H9 (cell line): ENCODE data around the gene PAX6. TPM values are rescaled to one million over a fixed set of nuclear protein-coding genes. Genes with fewer than 3 reads are reported as not detected.

ENCODE experiments used
- DNase-seq: peaks from one replicate; pipeline ENCODE4 v3.0.0-alpha.2; 2017
- H2AFZ ChIP-seq: one replicate; pipeline ENCODE4 v1.6.1; 2013; ENCODE audit warnings: mild to moderate bottlenecking, low read length, control low read depth, moderate library complexity
- H2AK5ac ChIP-seq: 2 replicates; pipeline ENCODE4 v1.6.1; 2013; ENCODE audit warnings: low read length, control low read depth, mixed read lengths; ENCODE audit not compliant: insufficient read length
- H2BK120ac ChIP-seq: one replicate; pipeline ENCODE4 v1.6.1; 2013; ENCODE audit warnings: low read depth, mild to moderate bottlenecking, low read length, control low read depth, inconsistent platforms; ENCODE audit not compliant: poor library complexity, severe bottlenecking
- H2BK12ac ChIP-seq: 2 replicates; pipeline ENCODE4 v1.6.1; 2013; ENCODE audit warnings: low read length, control low read depth, mixed read lengths, low read depth; ENCODE audit not compliant: insufficient read length
- H2BK15ac ChIP-seq: 2 replicates; pipeline ENCODE4 v1.6.1; 2013; ENCODE audit warnings: low read depth, low read length, control low read depth
- H2BK20ac ChIP-seq: one replicate; pipeline ENCODE4 v1.6.1; 2013; ENCODE audit warnings: low read depth, mild to moderate bottlenecking, low read length, control low read depth, inconsistent platforms; ENCODE audit not compliant: poor library complexity, severe bottlenecking
- H2BK5ac ChIP-seq: 2 replicates; pipeline ENCODE4 v1.6.1; 2013; ENCODE audit warnings: low read length, control low read depth, mixed read lengths; ENCODE audit not compliant: insufficient read length
- H3K14ac ChIP-seq: 2 replicates; pipeline ENCODE4 v1.6.1; 2013; ENCODE audit warnings: low read length, control low read depth; ENCODE audit not compliant: insufficient read depth
- H3K18ac ChIP-seq: 2 replicates; pipeline ENCODE4 v1.6.1; 2013; ENCODE audit warnings: low read depth, mild to moderate bottlenecking, mixed read lengths, low read length, control low read depth; ENCODE audit not compliant: insufficient read length
- H3K23ac ChIP-seq: 2 replicates; pipeline ENCODE4 v1.6.1; 2013; ENCODE audit warnings: low read length, control low read depth, mixed read lengths, low read depth; ENCODE audit not compliant: insufficient read length
- H3K23me2 ChIP-seq: 2 replicates; pipeline ENCODE4 v1.6.1; 2013; ENCODE audit warnings: low read depth, mild to moderate bottlenecking, mixed read lengths, low read length, control low read depth; ENCODE audit not compliant: insufficient read length, poor library complexity, severe bottlenecking
- H3K27ac ChIP-seq: 2 replicates; pipeline ENCODE4 v1.5.1; 2013; ENCODE audit warnings: low read length, control low read depth, mixed read lengths, low read depth; ENCODE audit not compliant: insufficient read length
- H3K27me3 ChIP-seq: 2 replicates; pipeline ENCODE4 v1.6.1; 2013; ENCODE audit warnings: low read length, control low read depth, inconsistent platforms; ENCODE audit not compliant: insufficient read depth
- H3K4ac ChIP-seq: 2 replicates; pipeline ENCODE4 v1.6.1; 2013; ENCODE audit warnings: low read depth, mild to moderate bottlenecking, control low read depth, inconsistent platforms, low read length, moderate library complexity
- H3K4me1 ChIP-seq: 2 replicates; pipeline ENCODE4 v1.6.1; 2013; ENCODE audit warnings: low read length, control low read depth, inconsistent platforms; ENCODE audit not compliant: insufficient read depth
- H3K4me2 ChIP-seq: 2 replicates; pipeline ENCODE4 v1.6.1; 2013; ENCODE audit warnings: low read length, control low read depth, mixed read lengths; ENCODE audit not compliant: insufficient read length, insufficient read depth
- H3K56ac ChIP-seq: 2 replicates; pipeline ENCODE4 v1.6.1; 2013; ENCODE audit warnings: low read depth, mild to moderate bottlenecking, mixed read lengths, low read length, control low read depth; ENCODE audit not compliant: insufficient read length
- H3K79me1 ChIP-seq: 2 replicates; pipeline ENCODE4 v1.6.1; 2013; ENCODE audit warnings: low read depth, mild to moderate bottlenecking, moderate library complexity, low read length, control low read depth, inconsistent platforms; ENCODE audit not compliant: insufficient read depth, poor library complexity, severe bottlenecking
- H3K79me2 ChIP-seq: 2 replicates; pipeline ENCODE4 v1.6.1; 2013; ENCODE audit warnings: low read length, control low read depth, inconsistent platforms; ENCODE audit not compliant: insufficient read depth
- H3K9ac ChIP-seq: 2 replicates; pipeline ENCODE4 v1.6.1; 2013; ENCODE audit warnings: low read length, control low read depth, mixed read lengths; ENCODE audit not compliant: insufficient read length; ENCODE audit errors: extremely low read depth
- H3K9me3 ChIP-seq: one replicate; pipeline ENCODE4 v1.6.1; 2013; ENCODE audit warnings: low read depth, low read length, inconsistent platforms; ENCODE audit not compliant: control insufficient read depth
- H3T11ph ChIP-seq: one replicate; pipeline ENCODE4 v1.6.1; 2013; ENCODE audit warnings: mild to moderate bottlenecking, low read length, control low read depth, inconsistent platforms
- H4K20me1 ChIP-seq: one replicate; pipeline ENCODE4 v1.6.1; 2013; ENCODE audit not compliant: control insufficient read depth, insufficient read length, insufficient read depth
- H4K5ac ChIP-seq: 2 replicates; pipeline ENCODE4 v1.6.1; 2013; ENCODE audit warnings: low read depth, mild to moderate bottlenecking, mixed read lengths, low read length, control low read depth; ENCODE audit not compliant: insufficient read length
- H4K8ac ChIP-seq: replicated peaks from 2 replicates; pipeline ENCODE4 v1.6.1; 2013; ENCODE audit warnings: low read length, control low read depth, mixed read lengths, low read depth; ENCODE audit not compliant: insufficient read length
- H4K91ac ChIP-seq: 2 replicates; pipeline ENCODE4 v1.6.1; 2013; ENCODE audit warnings: low read depth, mild to moderate bottlenecking, moderate library complexity, mixed read lengths, low read length, control low read depth; ENCODE audit not compliant: insufficient read length
- H3K27ac Mint-ChIP-seq, 3 experiments: 2 replicates in 2 of 3; 3 replicates in 1 of 3; pipeline ENCODE4 v1.8.0; 2020 to 2021; ENCODE audit warnings: mixed read lengths in 3 of 3, mild to moderate bottlenecking in 1 of 3, moderate library complexity in 1 of 3
- H3K27me3 Mint-ChIP-seq: 2 replicates; pipeline ENCODE4 v1.8.0; 2021; ENCODE audit warnings: low read depth, mild to moderate bottlenecking, moderate library complexity, mixed read lengths
- H3K36me3 Mint-ChIP-seq, 3 experiments: 2 replicates in 2 of 3; 3 replicates in 1 of 3; pipeline ENCODE4 v1.8.0; 2020 to 2021; ENCODE audit warnings: low read depth in 3 of 3, mixed read lengths in 3 of 3; ENCODE audit not compliant: insufficient read depth in 1 of 3
- H3K4me1 Mint-ChIP-seq, 2 experiments: 2 replicates each; pipeline ENCODE4 v1.8.0; 2020; ENCODE audit warnings: mixed read lengths in 2 of 2
- H3K4me3 Mint-ChIP-seq, 2 experiments: 2 replicates in 1 of 2; 3 replicates in 1 of 2; pipeline ENCODE4 v1.8.0; 2020 to 2021; ENCODE audit warnings: mild to moderate bottlenecking in 2 of 2, mixed read lengths in 2 of 2, moderate library complexity in 1 of 2
- H3K9me3 Mint-ChIP-seq, 2 experiments: 2 replicates in 1 of 2; 3 replicates in 1 of 2; pipeline ENCODE4 v1.8.0; 2020; ENCODE audit warnings: mild to moderate bottlenecking in 2 of 2, mixed read lengths in 2 of 2, moderate library complexity in 1 of 2
- WGBS: extraction: QIAGEN DNeasy Blood & Tissue Kit; methylation state at CpG from one replicate; pipeline ENCODE4 v1.1.7; 2013; ENCODE audit warnings: missing lambda C conversion rate, low lambda C conversion rate, mixed read lengths; ENCODE audit not compliant: insufficient read length; ENCODE audit errors: extremely low coverage; 5-methylcytosine and 5-hydroxymethylcytosine counted together
- total RNA-seq: library from RNA; stranded (reverse); gene quantifications from 2 replicates; pipeline ENCODE4 v1.2.1, GENCODE V29; 2021
- TF ChIP-seq, protein P1 (sequence below): fragments of 200-600 bp; sonication (generic); conservative IDR thresholded peaks from 3 replicates; pipeline ENCODE4 v1.8.0; 2021; ENCODE audit warnings: antibody characterized with exemption, mild to moderate bottlenecking

Gene PAX6
- total RNA-seq, 1 experiment from 2014 or later, result not detected

DNA sequence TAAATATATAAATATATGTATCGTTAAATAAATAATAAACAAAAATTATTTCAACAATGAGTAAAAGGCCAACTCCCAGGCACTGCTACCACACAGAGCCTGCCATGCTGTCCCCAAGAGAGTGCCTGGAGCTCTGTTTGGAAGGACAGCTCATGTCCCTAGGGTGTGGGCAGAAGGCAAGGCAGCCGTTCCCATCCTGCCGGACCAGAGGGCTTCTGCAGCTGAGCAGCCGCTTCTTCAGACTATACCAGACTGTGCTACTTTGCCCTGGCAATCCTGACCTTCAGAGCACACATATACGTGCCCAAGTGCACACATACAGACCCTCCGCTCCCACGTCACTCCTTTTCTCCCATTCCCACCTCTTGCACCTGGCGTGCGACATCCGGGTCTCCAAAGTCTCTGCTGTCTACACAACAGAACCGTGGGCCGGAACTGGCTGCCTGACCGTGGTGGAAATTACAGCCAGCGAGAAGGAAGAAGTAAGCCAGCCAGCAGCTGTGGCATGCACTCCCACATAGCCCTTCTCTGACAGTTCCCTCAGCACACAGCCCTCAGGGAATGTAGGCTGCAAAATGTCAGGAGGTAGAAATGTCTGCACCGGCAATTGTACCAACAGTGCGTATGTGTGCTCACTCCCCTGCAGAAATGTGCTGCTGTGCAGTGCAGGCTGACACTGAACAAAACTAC, 24.0 kb downstream of the PAX6 start:
- WGBS, result no CpG with 5 or more reads among the region's 16 CpGs

More for the DNA sequence above, 24.0 kb downstream of the PAX6 start:
- Histone ChIP-seq H2BK20ac (no peak overlapping the region), H3K27me3 (no peaks in the 10 kb centered on the region), H3K14ac (no peak overlapping the region; the same call in 1 of the 2 replicates), H3K9me3 (no peaks in the 10 kb centered on the region), H4K5ac (no peak overlapping the region), H3K79me2 (no peaks in the 10 kb centered on the region), H3K18ac (no peak overlapping the region), H2AFZ (no peak overlapping the region), H4K8ac (no peak overlapping the region), H2BK120ac (no peak overlapping the region), H2BK15ac (no peak overlapping the region), H2BK12ac (no peak overlapping the region), H3K4ac (no peak overlapping the region), H3K27ac (no peak overlapping the region), H3T11ph (no peak overlapping the region), H3K9ac (no peak overlapping the region), H3K56ac (no peak overlapping the region), H4K91ac (no peak overlapping the region), H2BK5ac (no peak overlapping the region), H3K23me2 (no peaks in the 10 kb centered on the region), H3K79me1 (no peaks in the 10 kb centered on the region), H2AK5ac (no peak overlapping the region), H3K4me2 (no peak overlapping the region), H3K23ac (no peak overlapping the region), H3K4me1 (no peaks in the 10 kb centered on the region), H4K20me1 (peaks cover 3% of the 10 kb centered on the region)
- TF ChIP-seq, protein P1, sequence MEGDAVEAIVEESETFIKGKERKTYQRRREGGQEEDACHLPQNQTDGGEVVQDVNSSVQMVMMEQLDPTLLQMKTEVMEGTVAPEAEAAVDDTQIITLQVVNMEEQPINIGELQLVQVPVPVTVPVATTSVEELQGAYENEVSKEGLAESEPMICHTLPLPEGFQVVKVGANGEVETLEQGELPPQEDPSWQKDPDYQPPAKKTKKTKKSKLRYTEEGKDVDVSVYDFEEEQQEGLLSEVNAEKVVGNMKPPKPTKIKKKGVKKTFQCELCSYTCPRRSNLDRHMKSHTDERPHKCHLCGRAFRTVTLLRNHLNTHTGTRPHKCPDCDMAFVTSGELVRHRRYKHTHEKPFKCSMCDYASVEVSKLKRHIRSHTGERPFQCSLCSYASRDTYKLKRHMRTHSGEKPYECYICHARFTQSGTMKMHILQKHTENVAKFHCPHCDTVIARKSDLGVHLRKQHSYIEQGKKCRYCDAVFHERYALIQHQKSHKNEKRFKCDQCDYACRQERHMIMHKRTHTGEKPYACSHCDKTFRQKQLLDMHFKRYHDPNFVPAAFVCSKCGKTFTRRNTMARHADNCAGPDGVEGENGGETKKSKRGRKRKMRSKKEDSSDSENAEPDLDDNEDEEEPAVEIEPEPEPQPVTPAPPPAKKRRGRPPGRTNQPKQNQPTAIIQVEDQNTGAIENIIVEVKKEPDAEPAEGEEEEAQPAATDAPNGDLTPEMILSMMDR, result no peak
- Mint-ChIP-seq H3K27me3 (peaks cover 3% of the 10 kb centered on the region; the same call in 1 of the 2 replicates), H3K9me3 (no peaks in the 10 kb centered on the region), H3K4me1 (peaks cover 0 to 14% of the 10 kb centered on the region in 2 experiments; a peak in 3 of 4 replicates), H3K36me3 (no peaks in the 10 kb centered on the region), H3K4me3 (no peak overlapping the region), H3K27ac (peak overlapping the region in 1 of 3 experiments; percentile 86; a peak in 1 of 7 replicates)
- no peak for DNase-seq
